Tibial artery (tissue), 4 donors: ENCODE results near the gene ABLIM2.

Experiments used
- DNase-seq, 2 donors: peaks; one replicate each; pipeline ENCODE4 v3.0.0-alpha.2; 2019
- H3K27ac ChIP-seq, 2 donors: fragments of 200-600 bp; sonication (generic) in 1 of 2; 1 replicate in 1 of 2; 2 replicates in 1 of 2; pipeline ENCODE4 v1.5.1; 2018 to 2019; ENCODE audit warnings: mild to moderate bottlenecking in 1 of 2
- H3K27me3 ChIP-seq, 2 donors: fragments of 200-600 bp; sonication (generic) in 1 of 2; one replicate each; pipeline versions ENCODE4 v1.5.1 to v1.6.0; 2016 to 2019
- H3K36me3 ChIP-seq, 3 donors: fragments of 200-600 bp; sonication (generic) in 2 of 3; one replicate each; pipeline ENCODE4 v1.5.1; 2016 to 2019; ENCODE audit warnings: mild to moderate bottlenecking in 2 of 3
- H3K4me1 ChIP-seq, 4 donors: fragments of 200-600 bp; sonication (generic) in 2 of 4; 1 replicate in 3 of 4; 2 replicates in 1 of 4; pipeline ENCODE4 v1.5.1; 2016 to 2019
- H3K4me3 ChIP-seq, 2 donors: fragments of 200-600 bp; sonication (generic) in 1 of 2; 1 replicate in 1 of 2; 2 replicates in 1 of 2; pipeline ENCODE4 v1.5.1; 2018 to 2019; ENCODE audit warnings: mild to moderate bottlenecking in 2 of 2
- H3K9me3 ChIP-seq, 3 donors: fragments of 200-600 bp; sonication (generic) in 1 of 3; one replicate each; pipeline ENCODE4 v1.5.1; 2016 to 2019
- CTCF ChIP-seq, 2 experiments: fragments of 200-600 bp in 1 of 2; fragments of 450-650 bp in 1 of 2; IDR thresholded peaks; one replicate each; pipeline ENCODE4 v1.5.1; 2017 to 2019; ENCODE audit warnings: antibody characterized with exemption in 2 of 2, mild to moderate bottlenecking in 1 of 2, moderate library complexity in 1 of 2
- intact Hi-C: fragments of 100-400 bp; cut with DNase I; formaldehyde crosslinking; loops from one replicate; pipeline ENCODE4 v1.15.0; 2023; ENCODE audit warnings: low total_unique reads

Gene ABLIM2

DNA sequence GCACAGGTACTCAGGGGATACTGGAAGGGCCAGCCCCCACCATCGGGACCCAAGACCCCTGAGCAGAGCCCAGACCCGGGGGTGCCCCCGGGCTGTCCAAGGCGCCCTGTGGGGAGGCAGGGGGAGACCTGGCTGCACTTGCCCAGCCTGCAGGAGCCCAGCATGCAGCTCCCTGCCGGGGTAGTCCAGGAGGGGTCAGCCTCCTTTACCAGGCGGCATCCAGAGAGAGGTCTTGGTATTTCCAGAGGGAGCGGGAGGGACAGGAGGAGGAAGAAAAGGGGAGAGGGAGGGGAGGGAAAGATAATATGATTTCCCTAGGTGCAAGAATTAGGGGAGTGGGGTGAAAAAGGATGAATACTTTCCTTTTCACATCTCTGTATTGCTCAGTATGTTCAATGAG is 97.5 kb downstream of the ABLIM2 start:
- H3K4me1 ChIP-seq = no peaks in the 10 kb centered on the region
- peaks cover 15 to 34% (median 18%) of the 10 kb centered on the region in 3 donors for H3K36me3 ChIP-seq
- TF ChIP-seq CTCF (IDR thresholded peaks at IDR 0.05) = no peak
- H3K27me3 ChIP-seq = no peaks in the 10 kb centered on the region
- peaks cover 0 to 26% (median 11%) of the 10 kb centered on the region in 3 donors for H3K9me3 ChIP-seq
- no peak overlapping the region for H3K4me3 ChIP-seq
- intact Hi-C loops = no loop called here
- DNase-seq = no peak
- no peak overlapping the region for H3K27ac ChIP-seq

DNA sequence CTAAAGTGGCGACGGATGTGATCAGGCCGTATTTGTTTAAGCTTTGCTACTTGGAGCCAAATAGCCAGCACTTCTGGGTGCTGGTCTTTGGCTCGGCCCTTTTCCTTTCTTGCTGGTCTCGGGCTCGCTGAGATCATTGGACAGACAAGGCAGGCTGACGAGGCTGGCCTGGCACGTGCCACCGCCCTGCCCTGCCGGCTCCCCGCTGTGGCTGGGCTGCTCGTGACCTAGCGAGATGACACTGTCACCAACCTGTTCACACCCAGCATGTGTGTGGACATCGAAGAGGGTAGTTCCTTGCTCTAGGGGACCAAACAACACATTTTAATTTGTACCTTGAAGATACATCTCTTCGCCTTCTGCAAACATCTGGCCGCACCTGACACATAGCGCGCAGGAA is 98.0 kb downstream of the ABLIM2 start:
- Histone ChIP-seq H3K4me1 (no peaks in the 10 kb centered on the region), H3K4me3 (no peak overlapping the region), H3K36me3 (peaks cover 15 to 36% (median 18%) of the 10 kb centered on the region in 3 donors), H3K27me3 (no peaks in the 10 kb centered on the region), H3K9me3 (peaks cover 0 to 25% (median 11%) of the 10 kb centered on the region in 3 donors), H3K27ac (no peak overlapping the region)
- intact Hi-C loops = no loop called here
- TF ChIP-seq CTCF (IDR thresholded peaks at IDR 0.05) = no peak
- no peak for DNase-seq

DNA sequence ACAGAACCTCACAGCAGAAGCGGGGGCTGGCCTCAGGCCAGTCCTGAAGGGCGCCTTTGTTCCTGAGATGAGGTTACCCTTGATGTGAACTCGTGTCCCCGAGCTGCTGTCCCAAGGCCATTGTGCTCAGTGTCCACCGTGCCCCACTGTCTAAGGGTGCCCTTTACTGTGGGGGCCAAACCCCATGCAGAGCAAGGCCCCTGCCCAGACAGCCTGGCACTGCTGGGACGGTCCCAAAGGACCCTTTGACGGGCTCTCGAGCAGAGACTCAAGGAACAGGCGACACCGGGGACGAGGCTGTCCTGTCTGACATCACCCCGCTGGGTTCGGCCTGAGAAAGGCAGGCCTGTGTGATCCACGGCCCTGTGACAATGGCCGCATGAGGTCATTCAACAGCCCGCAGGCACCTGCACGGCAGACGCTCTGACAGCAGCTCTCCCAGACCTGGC is 100.6 kb downstream of the ABLIM2 start:
- Histone ChIP-seq H3K27ac (no peak overlapping the region), H3K4me3 (no peak overlapping the region), H3K9me3 (peaks cover 0 to 12% (median 0%) of the 10 kb centered on the region in 3 donors), H3K36me3 (peaks cover 0 to 26% (median 18%) of the 10 kb centered on the region in 3 donors), H3K27me3 (no peaks in the 10 kb centered on the region), H3K4me1 (no peaks in the 10 kb centered on the region)
- TF ChIP-seq CTCF (IDR thresholded peaks at IDR 0.05) = no peak
- intact Hi-C loops = no loop called here
- no peak for DNase-seq

- no peaks in the 10 kb centered on the region for H3K27me3 ChIP-seq
- no peak for TF ChIP-seq CTCF (IDR thresholded peaks at IDR 0.05)
- no peak for DNase-seq
- H3K4me1 ChIP-seq = peaks cover 0 to 14% (median 11%) of the 10 kb centered on the region in 4 donors
- peaks cover 0 to 12% (median 0%) of the 10 kb centered on the region in 3 donors for H3K9me3 ChIP-seq
- H3K36me3 ChIP-seq = peaks cover 0 to 19% (median 13%) of the 10 kb centered on the region in 3 donors
- intact Hi-C loops = no loop called here
- no peak overlapping the region for H3K4me3 ChIP-seq
- H3K27ac ChIP-seq = no peak overlapping the region
Observed at GRCh38 chr4:8055206-8055605, 103.4 kb downstream of the ABLIM2 start.

DNA sequence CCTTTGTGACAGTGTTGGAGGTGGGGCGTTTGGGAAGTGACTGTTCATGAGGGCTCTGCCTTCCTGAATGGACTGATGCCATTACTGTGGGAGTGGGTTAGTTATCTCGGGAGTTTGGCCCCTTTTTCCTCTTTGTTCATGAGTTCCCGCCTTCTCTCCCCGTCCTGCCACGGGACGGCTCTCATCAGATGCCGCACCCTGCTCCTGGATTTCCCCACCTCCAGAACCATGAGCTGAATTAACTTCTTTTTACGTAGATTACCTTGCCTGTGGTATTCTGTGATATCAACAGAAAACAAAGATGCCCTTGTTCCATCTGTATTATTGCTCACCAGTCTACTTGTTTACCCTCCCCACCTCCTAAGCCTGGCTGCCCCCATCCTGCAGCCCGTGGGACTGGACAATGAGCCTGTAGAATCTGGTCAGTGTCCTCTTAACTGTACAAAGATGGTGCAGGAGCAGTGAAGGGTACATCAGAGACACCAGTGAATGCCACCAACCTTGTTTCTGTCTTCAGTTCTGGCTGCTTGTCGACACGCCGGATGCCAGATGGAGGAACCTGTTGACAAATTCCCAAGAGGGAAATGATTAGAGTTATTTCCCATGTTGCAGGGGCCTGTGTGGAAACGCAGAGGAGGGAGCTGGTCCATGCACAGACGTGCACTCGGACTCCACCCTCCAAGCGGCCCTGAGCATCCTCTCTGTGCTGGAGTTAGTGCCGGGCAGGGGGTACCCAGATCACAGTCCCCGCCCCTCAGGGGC is 104.7 kb downstream of the ABLIM2 start:
- no peak for DNase-seq
- no peaks in the 10 kb centered on the region for H3K27me3 ChIP-seq
- no peak overlapping the region for H3K27ac ChIP-seq
- H3K36me3 ChIP-seq = peaks cover 0 to 8% (median 7%) of the 10 kb centered on the region in 3 donors
- peaks cover 0 to 14% (median 12%) of the 10 kb centered on the region in 4 donors for H3K4me1 ChIP-seq
- no peak for TF ChIP-seq CTCF (IDR thresholded peaks at IDR 0.05)
- intact Hi-C loops = no loop called here
- peaks cover 0 to 12% (median 0%) of the 10 kb centered on the region in 3 donors for H3K9me3 ChIP-seq
- no peak overlapping the region for H3K4me3 ChIP-seq
